DMS 273 (cell line): ENCODE measurements around the gene SLCO1C1.
"Not testable (repeated sequence)": the region's sequence is repeated elsewhere in the genome, so short reads cannot be mapped to it uniquely, and the experiment has no call there.

ENCODE experiments used
- DNase-seq: peaks from one replicate; lab custom pipeline; 2025; ENCODE audit not compliant: unreplicated experiment; lab: John Stamatoyannopoulos, UW

The SLCO1C1 gene

GRCh38 chr12:20695232-20695631 is at the start of gene SLCO1C1:
Gene SLCO1C1 (plus strand): TSS chr12:20695332. CDS start chr12:20699577, 4,245 bp downstream.
- no peak for DNase-seq

DNA sequence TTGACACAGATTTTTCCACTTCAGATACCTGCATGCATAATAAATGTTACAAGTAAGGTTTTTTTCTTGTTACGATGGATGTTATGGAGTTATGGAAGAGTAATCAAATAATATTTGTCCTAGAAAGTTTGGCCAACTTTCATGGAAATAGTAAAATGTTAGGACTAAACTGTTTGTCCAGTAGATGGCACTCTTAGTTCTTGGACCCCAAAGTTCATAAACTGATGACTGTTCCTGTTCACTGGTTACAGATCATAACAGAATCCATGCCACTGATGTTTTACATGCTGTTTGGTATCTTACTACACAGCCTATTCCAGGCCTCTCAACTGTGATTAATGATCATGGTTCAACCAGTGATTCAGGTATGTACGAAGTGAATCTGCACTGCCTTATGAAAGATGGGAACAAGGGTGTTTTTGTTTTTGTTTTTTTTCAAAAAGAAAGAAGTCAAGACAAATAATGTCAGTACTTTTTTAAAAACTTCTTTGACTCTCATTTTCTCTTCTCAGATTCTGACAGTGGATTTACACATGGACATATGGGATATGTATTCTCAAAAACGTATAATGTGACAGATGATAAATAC is 48.8 kb upstream of the SLCO1C1 start:
- DNase-seq = peak; percentile 36

DNA sequence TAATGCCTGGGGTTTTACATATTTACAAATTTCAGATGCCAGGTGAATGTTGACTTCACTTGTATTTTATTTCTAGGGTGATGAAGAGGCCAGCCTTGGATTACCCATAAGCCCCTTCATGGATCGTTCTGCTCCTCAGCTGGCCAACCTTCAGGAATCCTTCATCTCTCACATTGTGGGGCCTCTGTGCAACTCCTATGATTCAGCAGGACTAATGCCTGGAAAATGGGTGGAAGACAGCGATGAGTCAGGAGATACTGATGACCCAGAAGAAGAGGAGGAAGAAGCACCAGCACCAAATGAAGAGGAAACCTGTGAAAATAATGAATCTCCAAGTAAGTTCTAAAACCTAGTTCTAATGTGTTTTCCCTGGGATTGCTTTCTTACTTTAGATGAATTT is 41.3 kb upstream of the SLCO1C1 start:
- no peak for DNase-seq

- DNase-seq = no peak
Measured at GRCh38 chr12:20656600-20656999, 38.5 kb upstream of the SLCO1C1 start.

DNA sequence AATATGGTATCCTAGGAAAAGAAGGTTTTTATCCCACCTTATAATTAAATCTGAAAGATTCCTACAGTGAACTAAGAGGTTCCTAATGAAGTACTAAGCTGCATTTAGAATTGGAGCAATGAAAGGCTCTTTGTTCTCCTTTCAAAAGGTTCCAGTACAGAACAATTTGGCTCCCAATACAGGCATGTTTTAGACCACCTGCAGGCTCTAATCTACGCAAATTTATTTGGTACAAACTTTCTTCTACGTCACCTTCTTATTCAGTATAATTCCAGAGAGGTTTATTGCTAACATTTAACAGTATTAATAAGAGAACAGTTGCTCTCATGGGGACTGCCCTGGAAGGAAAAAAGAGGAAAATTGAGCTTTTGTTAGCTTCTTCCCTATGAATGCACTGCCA is 37.6 kb upstream of the SLCO1C1 start:
- no peak for DNase-seq

GRCh38 chr12:20681334-20681733 is 13.8 kb upstream of the SLCO1C1 start:
- no peak for DNase-seq

DNA sequence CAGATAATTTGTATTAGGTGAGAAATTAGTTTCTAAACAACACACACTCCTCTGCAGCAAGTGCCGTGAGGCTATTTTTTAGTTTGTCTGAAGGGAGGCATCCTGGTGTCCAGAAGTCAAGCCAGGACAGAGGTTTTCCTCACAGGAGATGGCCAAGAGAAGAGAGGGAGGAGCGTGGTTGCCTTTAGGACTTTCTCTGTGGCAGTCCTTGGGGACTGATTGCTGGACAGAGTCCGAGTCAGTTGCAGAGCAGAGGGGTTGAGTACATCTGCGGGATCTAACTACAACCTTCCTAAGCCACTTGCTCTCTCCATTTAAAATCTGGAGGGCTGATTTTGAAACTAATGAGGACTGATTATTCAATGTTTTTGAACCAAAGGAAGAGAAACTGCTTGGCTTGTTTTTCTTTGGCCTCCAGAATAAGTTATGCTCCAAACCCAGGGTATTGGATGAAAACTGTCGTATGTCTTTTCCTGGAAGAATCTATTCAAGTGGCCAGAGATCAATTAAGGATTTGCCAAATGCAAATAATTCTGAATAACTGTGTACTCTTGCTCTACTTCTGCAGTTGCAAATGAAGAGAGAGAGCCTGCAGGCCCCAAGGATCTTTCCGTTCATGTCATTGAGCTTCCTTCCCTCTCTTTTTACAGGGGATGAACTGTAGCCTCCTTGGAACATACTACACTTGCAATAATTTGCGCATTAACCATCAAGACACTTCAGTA is 1.2 kb downstream of the SLCO1C1 start:
- DNase-seq = no peak

DNA sequence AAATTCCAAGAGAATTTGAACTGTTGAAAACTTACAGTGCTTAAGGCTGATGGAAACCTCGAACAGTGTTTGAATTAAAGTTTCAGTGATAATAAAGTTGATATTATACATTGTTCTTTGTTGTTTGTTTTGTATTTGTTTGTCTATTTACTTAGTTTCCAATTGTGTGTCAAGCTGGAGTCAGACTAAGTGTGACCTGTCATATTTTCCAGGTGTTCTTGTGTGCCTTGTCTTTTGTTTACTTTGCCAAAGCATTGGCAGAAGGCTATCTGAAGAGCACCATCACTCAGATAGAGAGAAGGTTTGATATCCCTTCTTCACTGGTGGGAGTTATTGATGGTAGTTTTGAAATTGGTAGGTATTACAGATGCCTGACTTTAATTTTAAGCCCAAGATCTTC is 6.0 kb downstream of the SLCO1C1 start:
- DNase-seq = no peak

DNA sequence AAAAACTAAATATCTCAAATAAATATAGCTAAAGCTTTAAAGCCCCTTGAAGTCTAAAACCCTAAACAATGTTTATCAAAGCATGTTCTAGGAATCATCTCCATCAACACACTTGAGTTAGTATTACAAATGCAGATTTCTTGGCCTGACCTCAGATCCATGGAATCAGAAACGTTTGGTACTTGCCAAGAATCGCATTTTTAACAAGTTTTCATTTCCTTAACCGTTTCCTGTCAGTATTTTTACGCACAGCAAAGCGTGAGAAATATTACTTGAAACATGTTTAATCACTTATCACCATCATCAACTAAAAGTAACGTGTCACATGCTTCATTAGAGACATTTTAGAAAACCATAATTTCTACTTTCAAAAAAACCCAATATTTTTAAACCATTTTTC is 9.7 kb downstream of the SLCO1C1 start:
- no peak for DNase-seq

GRCh38 chr12:20711846-20712245 is 16.7 kb downstream of the SLCO1C1 start:
- DNase-seq = no peak

- DNase-seq = no peak
Measured at GRCh38 chr12:20716037-20716436, 20.9 kb downstream of the SLCO1C1 start.

DNA sequence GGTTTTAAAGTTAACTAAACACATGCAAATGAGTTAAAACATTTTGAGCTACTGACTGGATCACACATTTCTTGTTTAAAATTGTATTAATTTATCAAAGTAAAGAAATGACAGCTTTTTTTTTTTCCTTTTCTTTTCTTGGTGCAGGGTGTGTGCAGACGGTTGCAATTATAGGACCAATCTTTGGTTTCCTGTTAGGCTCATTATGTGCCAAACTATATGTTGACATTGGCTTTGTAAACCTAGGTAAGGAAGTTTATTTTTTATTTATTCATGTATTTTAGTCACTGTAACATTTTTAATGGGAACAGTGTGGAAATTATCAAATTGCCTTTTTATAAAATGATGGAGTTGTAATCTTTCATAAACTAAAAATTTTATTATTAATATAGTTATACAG is 21.9 kb downstream of the SLCO1C1 start:
- DNase-seq = no peak

DNA sequence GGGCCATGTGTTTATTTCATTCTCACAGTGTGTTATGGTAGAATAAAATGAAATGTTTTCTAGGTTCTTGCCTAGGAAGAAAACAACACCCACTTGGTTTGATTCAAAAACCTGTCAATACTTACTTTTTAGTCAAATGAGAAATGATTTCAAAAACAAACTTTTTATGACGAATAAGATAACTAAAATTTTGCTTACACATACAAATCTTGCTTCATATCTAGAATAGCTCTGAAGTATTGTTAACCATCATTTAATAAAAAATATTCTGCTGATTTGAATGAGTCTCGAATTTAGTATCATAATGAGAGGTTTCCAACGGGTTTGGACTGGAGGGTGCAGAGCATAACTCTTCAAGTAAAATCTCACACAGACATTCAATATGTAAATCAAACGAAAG is 23.2 kb downstream of the SLCO1C1 start:
- no peak for DNase-seq

GRCh38 chr12:20722142-20722541 is 27.0 kb downstream of the SLCO1C1 start:
- no peak for DNase-seq

- no peak for DNase-seq
Measured at GRCh38 chr12:20731274-20731673, 36.1 kb downstream of the SLCO1C1 start.

GRCh38 chr12:20740972-20741371 is 45.8 kb downstream of the SLCO1C1 start:
- DNase-seq = no peak

DNA sequence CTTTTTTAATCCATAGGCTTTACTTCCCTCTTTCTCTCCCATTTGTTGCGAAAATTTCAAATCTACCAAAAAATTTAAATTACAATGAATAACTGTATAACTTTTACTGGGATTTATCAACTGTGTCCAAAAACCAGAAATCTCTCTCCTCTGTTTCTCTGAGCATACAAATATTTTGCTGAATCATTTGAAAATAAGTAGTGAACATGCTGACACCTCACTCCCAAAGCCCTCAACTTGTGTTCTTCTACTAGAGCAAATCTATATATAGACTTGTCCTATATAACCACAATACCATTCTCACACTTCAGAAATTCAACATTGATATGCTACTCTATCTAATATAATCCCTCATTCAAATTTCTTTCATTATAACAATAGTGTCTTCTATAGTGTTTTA is 53.1 kb downstream of the SLCO1C1 start:
- no peak for DNase-seq

DNA sequence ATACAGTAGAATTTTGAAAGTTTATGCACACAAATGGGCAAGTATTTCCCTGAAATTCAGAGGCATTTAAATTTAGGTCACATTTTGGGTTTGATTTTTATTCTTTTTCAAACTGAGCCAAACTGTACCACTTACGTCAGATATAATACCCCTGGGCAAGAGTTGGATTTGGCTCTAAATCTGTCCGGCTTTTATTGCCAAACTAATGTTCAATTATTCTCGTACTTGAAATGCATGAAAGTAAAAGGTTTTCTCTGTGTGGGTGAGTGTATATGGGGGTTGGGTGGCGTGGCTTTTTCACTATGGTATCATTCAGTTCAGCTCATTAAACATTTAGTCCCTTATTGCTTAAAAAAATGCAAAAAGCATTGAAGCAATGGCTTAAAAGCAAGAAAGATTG is 55.9 kb downstream of the SLCO1C1 start:
- DNase-seq = no peak

- DNase-seq = no peak
Measured at GRCh38 chr12:20777420-20777819, 82.3 kb downstream of the SLCO1C1 start.

- no peak for DNase-seq
Measured at GRCh38 chr12:20778969-20779368, 83.8 kb downstream of the SLCO1C1 start.

DNA sequence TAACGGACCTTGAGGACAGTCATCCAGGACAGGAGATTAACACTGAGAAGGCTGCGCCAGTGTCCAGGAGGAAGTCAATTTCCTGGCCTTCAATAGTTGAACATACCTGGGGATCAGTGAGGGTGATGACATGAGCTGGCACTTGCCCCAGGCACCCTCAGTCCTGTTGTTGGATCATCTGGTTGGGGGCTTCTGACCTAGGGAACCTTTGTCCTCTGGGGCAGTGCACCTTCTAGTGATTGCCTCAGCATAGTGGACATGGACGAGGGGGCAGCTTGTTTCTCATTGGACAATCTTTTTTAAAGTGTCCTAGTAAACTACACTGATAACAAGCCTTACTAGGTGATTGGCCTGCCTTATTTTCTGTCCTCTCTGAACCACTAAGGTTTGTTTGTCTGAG is 84.8 kb downstream of the SLCO1C1 start:
- not testable (repeated sequence) for DNase-seq

DNA sequence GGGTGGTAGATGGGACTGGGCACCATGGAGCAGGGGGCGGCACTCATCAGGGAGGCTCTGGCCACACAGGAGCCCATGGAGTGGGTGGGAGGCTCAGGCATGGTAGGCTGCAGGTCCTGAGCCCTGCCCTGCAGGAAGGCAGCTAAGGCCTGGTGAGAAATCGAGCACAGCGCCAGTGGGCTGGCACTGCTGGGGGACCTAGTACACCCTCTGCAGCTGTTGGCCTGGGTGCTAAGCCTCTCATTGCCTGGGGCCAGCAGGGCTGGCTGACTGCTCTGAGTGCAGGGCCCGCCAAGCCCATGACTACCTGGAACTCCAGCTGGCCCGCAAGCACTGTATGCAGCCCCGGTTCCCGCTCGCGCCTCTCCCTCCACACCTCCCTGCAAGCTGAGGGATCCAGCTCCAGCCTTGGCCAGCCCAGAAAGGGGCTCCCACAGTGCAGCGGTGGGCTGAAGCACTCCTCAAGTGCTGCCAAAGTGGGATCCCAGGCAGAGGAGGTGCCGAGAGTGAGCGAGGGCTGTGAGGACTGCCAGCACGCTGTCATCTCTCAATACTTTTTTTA is 88.7 kb downstream of the SLCO1C1 start:
- not testable (repeated sequence) for DNase-seq

GRCh38 chr12:20792971-20793370 is 97.8 kb downstream of the SLCO1C1 start:
- DNase-seq = no peak
